SU-DHL-6 (cell line): ENCODE results near the gene DAPK3.
"Not testable (repeated sequence)": the region's sequence is repeated elsewhere in the genome, so short reads cannot be mapped to it uniquely, and the experiment has no call there.

ENCODE experiments used
- H2AFZ ChIP-seq: fragments of 200-600 bp; sonication (generic); 2 replicates; pipeline ENCODE4 v1.6.1; 2014; ENCODE audit warnings: low read depth, mild to moderate bottlenecking, moderate library complexity, mixed read lengths, antibody characterized with exemption, low read length; ENCODE audit not compliant: severe bottlenecking
- H3F3A ChIP-seq: fragments of 200-600 bp; shearing (Covaris generic); 2 replicates; pipeline ENCODE4 v1.6.0; 2016; ENCODE audit warnings: antibody characterized with exemption, mild to moderate bottlenecking; ENCODE audit not compliant: insufficient read depth
- H3K27ac ChIP-seq: fragments of 200-600 bp; sonication (generic); 2 replicates; pipeline ENCODE4 v1.5.1; 2016; ENCODE audit warnings: low read depth, mild to moderate bottlenecking, low read length, moderate library complexity, mixed read lengths
- H3K27me3 ChIP-seq: fragments of 200-600 bp; sonication (generic), shearing (Covaris generic); 2 replicates; pipeline ENCODE4 v1.6.0; 2014; ENCODE audit warnings: mild to moderate bottlenecking, low read length
- H3K36me3 ChIP-seq: fragments of 200-600 bp; sonication (generic); 2 replicates; pipeline ENCODE4 v1.6.1; 2014; ENCODE audit warnings: mild to moderate bottlenecking, low read length, mixed read lengths
- H3K4me2 ChIP-seq: fragments of 300-600, 200-600 bp; shearing (Covaris generic), sonication (generic); 2 replicates; pipeline ENCODE4 v1.6.0; 2014; ENCODE audit warnings: low read length, low read depth, mild to moderate bottlenecking; ENCODE audit not compliant: poor library complexity, severe bottlenecking
- H3K4me3 ChIP-seq: fragments of 200-600 bp; sonication (generic); 2 replicates; pipeline ENCODE4 v1.5.1; 2014; ENCODE audit warnings: antibody characterized with exemption, low read length, mild to moderate bottlenecking, mixed read lengths; ENCODE audit not compliant: insufficient read depth, poor library complexity, severe bottlenecking
- H3K79me2 ChIP-seq: fragments of 200-600 bp; sonication (generic); 2 replicates; pipeline ENCODE4 v1.6.1; 2014; ENCODE audit warnings: mild to moderate bottlenecking, low read length, moderate library complexity; ENCODE audit not compliant: insufficient read depth
- H3K9ac ChIP-seq: fragments of 200-600 bp; sonication (generic); 2 replicates; pipeline ENCODE4 v1.7.0; 2014; ENCODE audit warnings: mild to moderate bottlenecking, low read length
- H3K9me2 ChIP-seq: fragments of 200-600 bp; sonication (generic); replicated peaks from 2 replicates; pipeline ENCODE4 v1.6.1; 2014; ENCODE audit warnings: low read length; ENCODE audit not compliant: insufficient read depth
- H3K9me3 ChIP-seq: fragments of 200-600 bp; sonication (generic); 2 replicates; pipeline ENCODE4 v1.6.1; 2014; ENCODE audit warnings: low read length, mixed read lengths; ENCODE audit not compliant: insufficient read depth
- H4K20me1 ChIP-seq: fragments of 200-600 bp; sonication (generic); 2 replicates; pipeline ENCODE4 v1.6.1; 2014; ENCODE audit warnings: low read depth, mild to moderate bottlenecking, antibody characterized with exemption, low read length, moderate library complexity, mixed read lengths
- EZH2phosphoT487 ChIP-seq: fragments of 200-600 bp; sonication (generic), shearing (Covaris generic); conservative IDR thresholded peaks from 2 replicates; pipeline ENCODE4 v1.6.1; 2018; ENCODE audit warnings: mild to moderate bottlenecking, antibody characterized with exemption, low read length, moderate library complexity, mixed read lengths
- TF ChIP-seq, protein P1 (sequence below): fragments of 200-600 bp; sonication (generic); IDR thresholded peaks from one replicate; pipeline ENCODE4 v1.5.1; 2017; ENCODE audit warnings: antibody characterized with exemption, mild to moderate bottlenecking, low read length, moderate library complexity; ENCODE audit not compliant: insufficient read depth, poor library complexity, severe bottlenecking

The DAPK3 gene

DNA sequence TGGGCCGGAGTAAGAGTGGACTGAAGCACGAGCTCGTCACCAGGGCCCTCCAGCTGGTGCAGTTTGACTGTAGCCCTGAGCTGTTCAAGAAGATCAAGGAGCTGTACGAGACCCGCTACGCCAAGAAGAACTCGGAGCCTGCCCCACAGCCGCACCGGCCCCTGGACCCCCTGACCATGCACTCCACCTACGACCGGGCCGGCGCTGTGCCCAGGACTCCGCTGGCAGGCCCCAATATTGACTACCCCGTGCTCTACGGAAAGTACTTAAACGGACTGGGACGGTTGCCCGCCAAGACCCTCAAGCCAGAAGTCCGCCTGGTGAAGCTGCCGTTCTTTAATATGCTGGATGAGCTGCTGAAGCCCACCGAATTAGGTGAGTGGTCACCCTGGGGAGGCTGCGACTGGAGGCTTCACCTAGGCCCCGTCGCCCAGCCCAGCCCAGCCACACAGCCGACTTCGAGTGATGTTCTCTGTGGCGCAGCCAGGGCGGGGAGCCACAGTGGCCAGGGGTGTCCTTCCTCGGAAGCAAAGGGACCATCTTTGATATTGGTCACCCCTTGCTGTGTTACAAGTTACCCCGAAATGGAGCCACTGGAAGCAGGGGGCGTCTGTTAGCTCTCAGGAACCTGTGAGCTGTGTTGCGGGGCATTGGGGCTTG is 42.2 kb upstream of the DAPK3 start:
- Histone ChIP-seq H3F3A (no peaks in the 10 kb centered on the region), H3K4me2 (no peak overlapping the region), H3K9me3 (no peaks in the 10 kb centered on the region), H3K27me3 (no peaks in the 10 kb centered on the region), H3K27ac (no peak overlapping the region), H3K79me2 (peaks cover 47% of the 10 kb centered on the region), H4K20me1 (no peaks in the 10 kb centered on the region), H2AFZ (no peak overlapping the region), H3K36me3 (no peaks in the 10 kb centered on the region), H3K4me3 (no peak overlapping the region), H3K9me2 (no peaks in the 10 kb centered on the region), H3K9ac (no peak overlapping the region)
- TF ChIP-seq EZH2phosphoT487: no peak
- TF ChIP-seq, protein P1, sequence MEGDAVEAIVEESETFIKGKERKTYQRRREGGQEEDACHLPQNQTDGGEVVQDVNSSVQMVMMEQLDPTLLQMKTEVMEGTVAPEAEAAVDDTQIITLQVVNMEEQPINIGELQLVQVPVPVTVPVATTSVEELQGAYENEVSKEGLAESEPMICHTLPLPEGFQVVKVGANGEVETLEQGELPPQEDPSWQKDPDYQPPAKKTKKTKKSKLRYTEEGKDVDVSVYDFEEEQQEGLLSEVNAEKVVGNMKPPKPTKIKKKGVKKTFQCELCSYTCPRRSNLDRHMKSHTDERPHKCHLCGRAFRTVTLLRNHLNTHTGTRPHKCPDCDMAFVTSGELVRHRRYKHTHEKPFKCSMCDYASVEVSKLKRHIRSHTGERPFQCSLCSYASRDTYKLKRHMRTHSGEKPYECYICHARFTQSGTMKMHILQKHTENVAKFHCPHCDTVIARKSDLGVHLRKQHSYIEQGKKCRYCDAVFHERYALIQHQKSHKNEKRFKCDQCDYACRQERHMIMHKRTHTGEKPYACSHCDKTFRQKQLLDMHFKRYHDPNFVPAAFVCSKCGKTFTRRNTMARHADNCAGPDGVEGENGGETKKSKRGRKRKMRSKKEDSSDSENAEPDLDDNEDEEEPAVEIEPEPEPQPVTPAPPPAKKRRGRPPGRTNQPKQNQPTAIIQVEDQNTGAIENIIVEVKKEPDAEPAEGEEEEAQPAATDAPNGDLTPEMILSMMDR: no peak

DNA sequence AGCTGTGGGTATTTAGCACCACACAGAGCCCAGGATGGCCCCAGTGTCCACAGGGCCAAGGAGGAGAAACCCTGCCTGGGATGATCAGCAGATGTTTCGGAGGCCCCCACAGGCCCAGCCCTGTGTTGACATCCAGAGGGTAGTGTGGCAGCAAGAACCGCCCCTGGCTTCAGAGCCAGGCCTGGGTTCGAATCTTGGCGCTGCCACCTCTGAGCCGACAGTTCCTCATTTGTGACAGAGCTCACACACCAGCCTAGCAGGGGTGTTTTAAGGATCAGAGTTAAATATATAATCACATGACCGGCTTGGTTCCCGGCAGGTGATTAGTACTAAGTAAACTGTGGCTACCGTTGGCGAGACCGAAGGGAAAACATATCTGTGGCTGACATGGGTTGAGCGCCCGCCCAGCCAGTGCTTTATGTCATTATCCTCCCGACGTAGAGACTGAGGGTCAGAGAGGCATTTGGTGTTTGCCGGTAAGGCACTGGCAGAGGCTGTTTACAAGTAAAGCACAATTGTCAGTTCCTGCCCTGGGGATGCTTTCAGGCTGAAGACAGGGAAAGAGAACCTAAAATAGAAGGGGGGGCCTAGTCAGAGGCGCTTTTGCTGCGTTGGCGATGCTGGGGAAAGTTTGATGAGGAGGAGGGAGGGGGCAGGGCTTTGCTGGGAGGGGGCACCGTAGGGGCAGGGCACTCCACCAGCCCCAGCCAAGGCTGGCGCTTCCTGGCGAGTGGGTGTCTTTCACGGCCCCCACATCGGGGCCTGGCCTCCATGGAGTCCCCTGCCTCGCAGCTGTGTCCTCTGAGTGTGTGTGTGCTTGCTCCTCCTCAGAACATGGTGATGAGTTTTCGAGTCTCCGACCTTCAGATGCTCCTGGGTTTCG is 41.4 kb upstream of the DAPK3 start:
- no peak for TF ChIP-seq EZH2phosphoT487
- TF ChIP-seq, protein P1: no peak
- Histone ChIP-seq H3K27me3 (no peaks in the 10 kb centered on the region), H3K79me2 (peaks cover 48% of the 10 kb centered on the region), H3K4me3 (no peak overlapping the region), H3K36me3 (no peaks in the 10 kb centered on the region), H4K20me1 (no peaks in the 10 kb centered on the region), H3K4me2 (no peak overlapping the region), H3K9ac (no peak overlapping the region), H3K9me3 (no peaks in the 10 kb centered on the region), H3K9me2 (no peaks in the 10 kb centered on the region), H3F3A (no peaks in the 10 kb centered on the region), H2AFZ (no peak overlapping the region), H3K27ac (no peak overlapping the region)

DNA sequence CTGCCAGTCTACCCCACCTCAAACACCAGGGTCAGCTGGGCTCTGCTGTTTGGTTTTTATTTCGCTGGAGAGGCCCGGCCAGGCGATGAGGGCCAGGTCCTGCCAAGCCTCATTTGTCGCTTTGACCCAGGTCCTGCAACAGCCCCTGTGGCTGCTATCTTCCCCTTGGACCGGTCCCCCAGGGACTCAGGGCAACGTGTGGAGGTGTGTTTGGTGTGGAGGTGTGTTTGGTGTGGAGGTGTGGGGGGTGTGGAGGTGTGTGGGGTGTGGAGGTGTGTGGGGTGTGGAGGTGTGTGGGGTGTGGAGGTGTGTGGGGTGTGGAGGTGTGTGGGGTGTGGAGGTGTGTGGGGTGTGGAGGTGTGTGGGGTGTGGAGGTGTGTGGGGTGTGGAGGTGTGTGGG is 40.5 kb upstream of the DAPK3 start:
- H4K20me1 ChIP-seq, H3K4me3 ChIP-seq, H3F3A ChIP-seq, H3K4me2 ChIP-seq, H3K36me3 ChIP-seq, H3K9me2 ChIP-seq, H3K9me3 ChIP-seq, H2AFZ ChIP-seq, H3K27me3 ChIP-seq, H3K9ac ChIP-seq, H3K27ac ChIP-seq: not testable (repeated sequence)
- peaks cover 48% of the 10 kb centered on the region for H3K79me2 ChIP-seq

DNA sequence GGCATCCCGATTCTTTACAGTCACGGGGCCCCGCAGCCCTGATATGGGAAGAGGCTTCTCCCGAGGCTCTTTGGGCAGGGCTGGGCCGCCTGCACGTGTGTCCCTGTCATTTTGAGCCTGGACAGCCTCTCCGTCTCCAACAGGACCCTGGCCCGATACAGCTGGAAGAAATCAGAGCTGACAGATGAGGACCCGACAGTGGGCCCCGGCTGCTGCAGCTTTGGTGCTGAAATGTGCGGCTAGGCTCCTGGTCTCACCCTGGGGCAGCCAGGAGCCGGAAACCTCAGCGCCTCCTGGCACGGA is 39.9 kb upstream of the DAPK3 start:
- no peaks in the 10 kb centered on the region for H4K20me1 ChIP-seq
- no peaks in the 10 kb centered on the region for H3F3A ChIP-seq
- no peaks in the 10 kb centered on the region for H3K9me2 ChIP-seq
- H3K36me3 ChIP-seq: no peaks in the 10 kb centered on the region
- H3K79me2 ChIP-seq: peaks cover 47% of the 10 kb centered on the region
- no peak overlapping the region for H3K4me3 ChIP-seq
- no peak overlapping the region for H3K9ac ChIP-seq
- H3K4me2 ChIP-seq: no peak overlapping the region
- TF ChIP-seq, protein P1: no peak
- no peak for TF ChIP-seq EZH2phosphoT487
- H2AFZ ChIP-seq: no peak overlapping the region
- H3K9me3 ChIP-seq: no peaks in the 10 kb centered on the region
- no peak overlapping the region for H3K27ac ChIP-seq
- H3K27me3 ChIP-seq: no peaks in the 10 kb centered on the region
